Thyroid gland (tissue), 4 donors: ENCODE measurements around the gene SYNM.

Source experiments
- CTCF ChIP-seq, 6 experiments: fragments of 200-600 bp in 3 of 6; fragments of 450-650 bp in 3 of 6; sonication (generic) in 3 of 6; IDR thresholded peaks; one replicate each; pipeline ENCODE4 v1.5.1; 2016 to 2019; ENCODE audit warnings: antibody characterized with exemption in 6 of 6, mild to moderate bottlenecking in 2 of 6, inconsistent platforms in 1 of 6, moderate library complexity in 1 of 6
- POLR2A ChIP-seq, 2 donors: fragments of 450-650 bp; IDR thresholded peaks; one replicate each; pipeline ENCODE4 v1.6.1; 2017; ENCODE audit warnings: antibody characterized with exemption in 2 of 2, mild to moderate bottlenecking in 2 of 2, moderate library complexity in 1 of 2

- TF ChIP-seq CTCF (IDR thresholded peaks at IDR 0.05) (no peak), POLR2A (IDR thresholded peaks at IDR 0.05) (no peak)
These were observed 44.0 kb downstream of the SYNM start for GRCh38 chr15:99148851-99149276.
